ENCODE results near the gene WFS1.

The WFS1 gene, protein sequence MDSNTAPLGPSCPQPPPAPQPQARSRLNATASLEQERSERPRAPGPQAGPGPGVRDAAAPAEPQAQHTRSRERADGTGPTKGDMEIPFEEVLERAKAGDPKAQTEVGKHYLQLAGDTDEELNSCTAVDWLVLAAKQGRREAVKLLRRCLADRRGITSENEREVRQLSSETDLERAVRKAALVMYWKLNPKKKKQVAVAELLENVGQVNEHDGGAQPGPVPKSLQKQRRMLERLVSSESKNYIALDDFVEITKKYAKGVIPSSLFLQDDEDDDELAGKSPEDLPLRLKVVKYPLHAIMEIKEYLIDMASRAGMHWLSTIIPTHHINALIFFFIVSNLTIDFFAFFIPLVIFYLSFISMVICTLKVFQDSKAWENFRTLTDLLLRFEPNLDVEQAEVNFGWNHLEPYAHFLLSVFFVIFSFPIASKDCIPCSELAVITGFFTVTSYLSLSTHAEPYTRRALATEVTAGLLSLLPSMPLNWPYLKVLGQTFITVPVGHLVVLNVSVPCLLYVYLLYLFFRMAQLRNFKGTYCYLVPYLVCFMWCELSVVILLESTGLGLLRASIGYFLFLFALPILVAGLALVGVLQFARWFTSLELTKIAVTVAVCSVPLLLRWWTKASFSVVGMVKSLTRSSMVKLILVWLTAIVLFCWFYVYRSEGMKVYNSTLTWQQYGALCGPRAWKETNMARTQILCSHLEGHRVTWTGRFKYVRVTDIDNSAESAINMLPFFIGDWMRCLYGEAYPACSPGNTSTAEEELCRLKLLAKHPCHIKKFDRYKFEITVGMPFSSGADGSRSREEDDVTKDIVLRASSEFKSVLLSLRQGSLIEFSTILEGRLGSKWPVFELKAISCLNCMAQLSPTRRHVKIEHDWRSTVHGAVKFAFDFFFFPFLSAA

GRCh38 chr4:6269616-6270511 is at the start of gene WFS1:
WFS1 (plus strand) TSS chr4:6269850; CDS start chr4:6277456, 7,606 bp downstream.
- peak; percentile 98 for DNase-seq

DNA sequence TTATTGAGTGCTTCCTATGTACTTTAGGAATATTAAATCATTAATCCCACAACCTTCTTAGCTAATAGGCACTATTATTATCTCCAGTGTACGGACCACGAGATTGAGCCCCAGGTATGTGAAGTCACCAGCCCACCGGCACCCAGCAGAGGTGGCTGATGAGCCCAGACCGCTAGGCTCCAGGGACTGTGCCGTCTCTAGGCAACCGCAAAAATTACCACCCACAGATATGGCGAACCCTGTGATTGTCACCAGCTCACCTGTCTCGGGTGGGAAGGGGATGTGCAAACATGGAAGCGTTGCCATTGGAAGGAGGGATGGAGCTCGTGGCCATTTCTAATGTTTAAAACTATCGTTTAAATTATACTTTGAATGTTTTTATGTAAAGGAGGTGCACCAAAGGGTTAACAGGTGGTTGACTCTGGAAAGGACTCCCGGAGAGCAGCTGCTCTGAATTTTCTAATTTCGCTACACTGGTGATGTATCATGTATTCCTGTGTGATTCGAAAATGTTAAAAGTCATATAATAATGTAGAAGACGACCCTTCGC is 48.3 kb upstream of the WFS1 start:
- no peak for DNase-seq

DNA sequence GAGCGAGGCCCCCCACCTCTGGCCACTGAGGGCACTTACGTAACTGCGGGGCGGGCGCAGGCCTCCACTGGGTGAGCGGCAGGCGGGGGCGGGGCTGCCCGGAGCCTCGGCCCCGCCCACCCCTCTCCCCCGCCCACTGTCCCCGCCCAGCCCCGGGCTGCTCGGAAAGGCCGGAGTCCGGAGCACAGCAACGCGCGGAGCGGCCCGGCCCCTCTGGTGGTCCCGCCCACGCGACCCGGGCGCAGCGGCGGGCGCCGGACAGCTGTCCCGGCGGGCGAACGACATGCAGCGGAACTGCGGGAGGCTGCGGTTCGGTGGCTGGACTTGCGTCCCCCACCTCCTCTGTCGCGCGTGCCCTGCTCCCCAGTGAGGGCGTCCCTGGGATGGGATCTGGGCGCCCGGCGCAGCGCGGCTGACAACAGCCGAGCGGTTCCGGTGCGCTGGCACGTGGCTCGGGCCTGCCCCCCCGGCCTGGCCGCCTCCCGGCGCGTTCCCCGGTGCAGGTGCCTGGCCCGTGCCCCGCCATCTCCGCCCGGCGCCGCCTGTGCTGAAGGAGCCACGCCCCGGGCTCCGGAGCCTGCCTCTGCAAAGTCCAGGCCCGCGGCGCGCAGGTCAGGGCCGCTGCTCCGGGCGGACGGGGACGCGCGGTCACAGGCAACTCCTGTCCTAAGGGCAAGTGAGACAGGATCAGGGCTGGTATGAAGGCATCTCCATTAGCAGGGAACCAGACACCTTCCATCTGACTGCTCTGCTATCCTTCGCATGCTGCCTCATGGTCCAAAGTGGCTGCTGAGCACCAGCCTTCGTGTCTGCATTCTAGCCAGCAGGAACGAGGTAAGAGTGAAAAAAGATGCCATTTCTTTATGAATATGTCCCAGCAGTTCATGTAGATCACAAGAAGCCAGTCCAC is 47.5 kb upstream of the WFS1 start:
- DNase-seq = no peak

DNA sequence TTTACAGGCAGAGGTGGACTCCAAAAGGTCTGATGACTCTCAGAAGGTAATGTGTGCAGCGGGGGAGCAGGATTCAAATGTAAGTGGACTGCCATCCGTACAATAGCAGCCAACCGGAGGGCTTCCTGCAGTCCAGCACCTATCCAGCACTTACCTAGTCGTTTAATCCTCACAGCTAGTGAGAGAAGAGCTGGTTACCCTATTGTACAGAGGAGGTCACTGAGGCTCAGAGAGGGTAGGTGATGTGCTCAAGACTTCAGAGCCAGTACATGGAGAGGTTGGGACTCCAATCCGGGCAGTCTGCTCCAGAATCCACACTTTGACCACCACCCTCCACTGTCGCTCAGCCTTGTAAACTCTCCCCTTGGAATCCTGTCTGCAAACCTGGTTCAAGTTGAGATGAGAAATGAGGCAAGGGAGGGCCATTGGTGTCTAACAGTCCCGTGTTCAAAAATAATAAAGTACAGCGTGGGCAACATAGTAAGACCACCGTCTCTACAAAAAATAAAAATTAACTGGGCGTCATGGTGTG is 46.8 kb upstream of the WFS1 start:
- DNase-seq = no peak

- DNase-seq = no peak
Measured at GRCh38 chr4:6224735-6225134, 44.9 kb upstream of the WFS1 start.

DNA sequence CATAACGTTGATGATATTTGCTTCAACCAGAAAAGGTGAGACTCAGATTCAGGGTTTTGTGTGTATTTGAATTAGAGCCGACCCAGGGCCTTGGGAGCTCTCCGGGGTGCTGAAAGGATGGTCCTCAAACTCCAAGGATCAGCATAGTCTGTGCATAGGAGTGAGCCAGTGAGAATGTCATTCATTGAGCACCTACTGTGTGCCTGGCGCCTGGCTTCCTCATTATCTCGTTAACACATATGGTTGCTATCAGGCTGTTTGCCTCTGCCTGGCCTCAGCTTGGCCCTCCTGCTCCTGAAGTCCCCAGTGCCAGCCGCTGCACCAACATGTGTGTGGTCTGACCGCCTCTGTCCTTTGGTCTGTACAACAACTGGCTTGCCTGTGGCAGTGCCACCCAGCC is 44.2 kb upstream of the WFS1 start:
- no peak for DNase-seq

- DNase-seq = no peak
Measured at GRCh38 chr4:6226506-6226905, 43.1 kb upstream of the WFS1 start.

DNA sequence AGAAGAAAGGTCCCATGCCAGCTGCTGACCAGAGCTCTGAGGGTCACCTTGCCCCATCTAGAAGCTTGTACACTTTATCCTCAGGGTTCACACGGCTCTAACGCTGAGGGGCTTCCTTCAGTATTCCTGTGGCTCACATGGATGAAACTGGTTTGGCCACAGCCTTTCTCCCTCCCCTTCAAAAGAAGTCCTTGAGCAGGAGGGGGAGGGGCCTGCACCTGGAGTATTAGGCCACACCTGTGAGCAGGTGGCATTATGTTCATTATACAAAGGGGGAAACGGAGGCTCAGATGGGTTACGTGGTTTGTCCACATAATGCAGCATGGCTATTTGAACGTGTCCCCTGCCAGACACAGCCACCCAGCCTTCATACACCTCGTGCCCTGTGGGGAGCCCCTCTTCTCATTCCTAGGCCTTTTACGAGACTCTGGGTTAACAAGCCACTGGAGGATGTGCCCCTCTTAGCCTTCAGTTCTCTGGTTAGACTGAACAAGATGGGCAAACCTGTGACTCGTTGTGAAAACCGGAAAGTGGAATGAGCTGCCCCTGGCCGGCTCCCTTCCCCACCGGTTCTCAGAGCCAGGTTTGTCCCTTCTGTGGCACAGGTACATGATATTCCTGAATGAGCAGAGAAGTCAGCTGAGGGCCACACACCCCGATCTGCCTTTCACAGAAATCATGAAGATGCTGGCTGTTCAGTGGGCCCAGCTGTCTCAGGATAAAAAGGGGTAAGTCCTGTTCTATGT is 42.1 kb upstream of the WFS1 start:
- no peak for DNase-seq

DNA sequence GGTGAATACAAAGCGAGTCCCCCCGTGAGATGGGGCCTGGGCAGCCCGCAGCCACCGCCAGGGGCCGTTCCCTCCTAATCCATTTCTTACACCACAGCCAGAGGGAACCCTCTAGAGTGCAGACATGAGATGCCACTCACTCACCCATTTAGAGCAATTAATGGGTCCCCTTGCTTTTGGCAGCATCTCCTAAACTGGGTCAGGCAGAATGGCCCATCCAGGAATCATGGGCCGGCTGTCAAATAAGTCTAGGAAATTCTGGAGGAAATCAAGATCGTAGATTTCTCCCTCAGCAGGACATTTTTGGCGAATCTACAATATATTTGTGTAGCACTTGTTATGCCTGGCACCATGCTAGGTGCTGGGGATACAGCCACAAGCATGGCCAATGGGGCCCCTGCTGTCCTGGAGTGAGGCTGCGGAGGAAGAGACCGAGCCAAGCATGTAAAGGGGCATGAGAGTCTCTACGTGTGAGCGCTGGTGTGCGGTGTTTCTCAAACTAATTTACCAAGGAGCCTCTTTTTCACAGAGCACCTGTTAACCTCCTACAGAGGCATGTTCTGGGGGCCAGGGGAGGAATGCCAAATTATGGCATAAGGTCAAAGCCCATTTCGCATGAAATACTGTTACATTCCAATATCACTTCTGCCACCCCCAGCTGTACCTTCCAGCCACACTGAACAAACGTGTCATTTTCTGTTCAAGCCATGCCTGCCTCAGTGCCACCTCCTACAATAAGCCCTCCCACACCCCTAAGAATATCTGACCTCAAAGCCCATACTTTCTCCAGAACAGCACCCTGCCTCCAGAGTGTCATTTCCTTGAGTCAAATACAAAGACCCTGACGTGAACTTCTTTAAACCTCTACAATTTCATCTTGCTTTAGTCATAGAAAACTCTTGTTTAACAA is 41.2 kb upstream of the WFS1 start:
- no peak for DNase-seq

GRCh38 chr4:6229095-6229494 is 40.6 kb upstream of the WFS1 start:
- no peak for DNase-seq

- DNase-seq = no peak
Measured at GRCh38 chr4:6229671-6230501, 39.8 kb upstream of the WFS1 start.

DNA sequence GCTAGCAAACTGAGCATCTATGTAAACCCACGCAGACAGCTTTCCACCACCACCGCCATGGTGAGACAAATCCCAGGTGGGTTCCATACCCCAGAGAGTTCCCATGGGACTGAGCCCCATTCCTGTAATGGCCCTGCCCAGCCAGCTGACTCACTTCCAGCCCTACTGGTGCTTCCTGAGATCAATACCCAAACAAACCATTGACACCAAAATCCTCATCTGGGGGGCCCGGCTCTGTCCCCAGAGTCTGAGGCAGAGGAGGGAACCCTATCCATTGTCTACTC is 39.2 kb upstream of the WFS1 start:
- no peak for DNase-seq

DNA sequence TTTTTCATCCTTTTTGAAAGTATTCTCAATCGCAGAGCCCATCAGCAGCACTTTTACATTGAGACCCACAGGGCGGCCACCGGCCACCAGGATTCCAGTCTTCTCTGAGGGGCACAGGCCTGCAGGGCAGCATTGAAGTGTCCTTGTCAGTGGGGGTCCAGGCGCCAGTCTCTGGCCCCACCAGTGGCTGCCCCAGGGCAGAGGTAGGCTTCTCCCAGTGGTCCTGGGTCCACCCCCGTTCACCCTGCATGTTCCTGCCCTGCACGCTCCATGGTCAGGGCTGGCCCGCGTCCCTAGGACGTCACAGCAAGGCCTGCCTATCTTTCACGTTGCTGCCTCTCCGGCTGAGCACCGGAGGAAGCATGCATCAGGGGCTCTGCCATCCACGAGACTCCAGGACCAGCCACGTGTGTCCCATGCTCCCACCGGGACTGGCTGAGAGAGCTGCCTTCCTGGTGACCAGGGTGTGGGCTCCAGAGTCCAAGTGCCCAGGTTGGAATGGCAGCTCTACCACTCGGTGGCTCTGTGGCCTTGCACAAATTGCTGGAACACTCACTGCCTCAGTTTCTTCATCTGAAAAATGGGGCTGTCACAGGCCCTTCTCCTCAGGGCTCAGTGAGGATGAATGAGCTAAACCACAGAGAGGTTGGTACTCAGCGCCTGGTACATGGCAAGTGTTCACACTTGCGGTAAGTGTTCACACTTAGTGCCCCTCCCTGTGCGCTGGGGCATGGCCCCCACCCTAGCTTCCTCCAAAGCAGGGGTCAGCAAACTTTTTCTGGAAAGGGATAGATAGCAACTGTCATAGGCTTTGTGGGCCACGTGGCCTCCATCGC is 38.6 kb upstream of the WFS1 start:
- DNase-seq = no peak

DNA sequence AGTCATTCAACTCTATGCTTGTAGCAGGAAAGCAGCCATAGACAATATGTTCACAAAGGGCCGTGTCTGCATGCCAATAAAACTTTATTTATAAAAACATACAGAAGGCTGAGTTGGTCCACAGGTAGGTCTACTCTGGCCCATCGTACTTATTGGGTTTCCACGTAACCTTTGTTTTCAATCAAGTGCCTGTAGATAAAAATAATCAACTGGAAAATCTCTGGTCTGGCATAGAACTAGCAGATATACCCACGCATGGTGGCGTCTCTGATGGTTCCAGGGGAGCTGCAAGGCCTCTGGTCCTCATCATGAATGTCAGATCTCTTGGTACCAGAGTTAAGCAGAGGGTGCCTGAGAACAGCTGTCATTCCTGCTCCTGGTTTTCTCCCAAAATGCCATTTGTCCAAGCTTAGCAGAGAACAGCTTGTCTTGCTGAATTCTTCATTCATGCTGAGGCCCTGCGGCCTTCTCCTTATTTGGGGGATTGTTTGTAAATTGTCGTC is 37.9 kb upstream of the WFS1 start:
- no peak for DNase-seq

DNA sequence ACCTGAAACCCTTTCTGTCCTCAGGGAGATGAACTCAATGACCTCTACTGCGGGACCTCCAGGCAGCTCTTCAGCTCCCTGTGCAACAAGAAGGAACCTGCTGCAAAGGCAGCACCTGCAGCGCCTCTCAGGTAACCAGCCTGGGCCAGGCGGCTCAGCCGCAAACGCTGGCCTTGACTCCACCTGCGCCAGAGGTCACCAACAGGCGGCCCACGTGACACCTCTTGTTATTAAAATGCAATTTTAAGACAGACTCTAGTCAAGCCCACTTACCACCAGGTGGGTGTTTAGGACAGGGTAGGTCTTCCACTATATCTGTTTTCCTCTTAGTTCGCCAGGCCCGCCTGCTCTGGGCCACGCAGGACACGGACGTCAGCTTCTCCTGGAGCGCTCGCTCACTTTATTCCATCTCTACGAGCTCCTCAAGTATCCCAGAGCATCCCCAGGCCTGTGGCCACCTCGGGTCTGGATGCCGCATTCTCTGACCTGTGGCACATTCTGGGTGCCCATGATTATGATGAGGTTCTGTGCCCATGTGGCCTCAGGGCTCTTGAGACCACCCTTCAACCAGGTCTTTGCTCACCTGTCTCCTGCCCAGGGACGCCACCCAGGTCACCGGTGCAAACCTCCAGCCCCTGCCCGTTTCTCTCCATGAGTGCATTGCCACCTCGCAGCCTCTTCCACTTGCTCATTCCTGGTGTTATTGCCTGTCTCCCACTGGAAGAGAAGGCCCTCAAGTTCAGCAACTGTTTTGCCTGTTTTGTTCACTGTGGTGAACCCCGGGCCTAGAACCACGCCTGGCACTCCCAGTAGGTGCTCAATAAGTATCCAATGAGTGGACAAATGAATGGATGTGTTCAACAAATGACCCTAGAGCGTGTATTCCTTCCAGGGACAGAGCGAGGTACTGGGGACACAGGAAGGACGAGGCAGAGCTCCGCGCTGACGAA is 36.5 kb upstream of the WFS1 start:
- DNase-seq = no peak

- no peak for DNase-seq
Measured at GRCh38 chr4:6233929-6234328, 35.7 kb upstream of the WFS1 start.

All from activated CD4-positive, alpha-beta T cell treated with anti-CD3 and anti-CD28 coated beads, Interleukin-2, amount 50 U/mL, for 16 hours (primary cell).